ENCODE data around the gene HMCN1.

- no peak for TF ChIP-seq CTCF (conservative IDR thresholded peaks at IDR 0.05 in 1 of 2, IDR thresholded peaks at IDR 0.05 in 1 of 2; ENCODE audit: extremely low read depth in 1 of 2, insufficient read depth in 1 of 2, low read depth in 1 of 2, low read length in 2 of 2)
- TF ChIP-seq EZH2 (IDR thresholded peaks at IDR 0.05; ENCODE audit: borderline replicate concordance, low read length), result no peak
Measured at GRCh38 chr1:185880779-185881333, 146.7 kb downstream of the HMCN1 start.

All from mammary epithelial cell (primary cell).